ENCODE results near the gene NTRK1.

Gene NTRK1

GRCh38 chr1:156889802-156890580, 29.3 kb downstream of the NTRK1 start:
- no peak overlapping the region for H3K27ac ChIP-seq
- CTCF ChIA-PET, result interaction anchor here (0.5 to 9.3 kb wide), 27 partner anchors 8 to 434 kb away, joined by 3 to 77 read pairs (median 4); partner anchors contain the start of genes METTL25B and NTRK1
- POLR2A ChIA-PET (ENCODE audit: low non-redundant PET), result no interaction called here
- peak; percentile 60 for DNase-seq (ENCODE audit: low spot score)
- peak; percentile 88 for TF ChIP-seq CTCF (conservative IDR thresholded peaks at IDR 0.05; ENCODE audit: low read depth)

- peak; percentile 83 for DNase-seq (ENCODE audit: low spot score)
Measured at GRCh38 chr1:156892190-156893047, 31.8 kb downstream of the NTRK1 start.

GRCh38 chr1:156893048-156893953, 32.6 kb downstream of the NTRK1 start, which contains the start of gene PEAR1:
Gene PEAR1 (plus strand): TSS chr1:156893718. CDS start chr1:156903927, 10,209 bp downstream.
- ChIA-PET CTCF (interaction anchor here (0.6 to 9.3 kb wide), 3 partner anchors 34 to 201 kb away, joined by 3 to 77 read pairs (median 4); no protein-coding TSS in a partner anchor), POLR2A (ENCODE audit: low non-redundant PET) (no interaction called here)
- no peak for DNase-seq (ENCODE audit: low spot score)
- H3K27ac ChIP-seq, result peak within 1 kb of the TSS; percentile 99
- no peak for TF ChIP-seq CTCF (conservative IDR thresholded peaks at IDR 0.05; ENCODE audit: low read depth)

More at GRCh38 chr1:156892190-156893047, 31.8 kb downstream of the NTRK1 start:
- peak; percentile 92 for TF ChIP-seq CTCF (conservative IDR thresholded peaks at IDR 0.05; ENCODE audit: low read depth)
- H3K27ac ChIP-seq, result peak overlapping the region; percentile 99
- CTCF ChIA-PET, result interaction anchor here (0.6 to 9.3 kb wide), 11 partner anchors 12 to 200 kb away, joined by 3 to 77 read pairs (median 3); no protein-coding TSS in a partner anchor
- POLR2A ChIA-PET (ENCODE audit: low non-redundant PET), result no interaction called here

- no peak for TF ChIP-seq CTCF (conservative IDR thresholded peaks at IDR 0.05; ENCODE audit: low read depth)
- DNase-seq (ENCODE audit: low spot score), result no peak
- ChIA-PET CTCF (interaction anchor here (9.3 kb wide), 1 partner anchor 33 kb away, joined by 77 read pairs; no protein-coding TSS in a partner anchor), POLR2A (ENCODE audit: low non-redundant PET) (no interaction called here)
- peak overlapping the region; percentile 99 for H3K27ac ChIP-seq
Measured at GRCh38 chr1:156894001-156894400, 33.3 kb downstream of the NTRK1 start.

GRCh38 chr1:156894711-156895454, 34.2 kb downstream of the NTRK1 start:
- ChIA-PET CTCF (interaction anchor here (9.3 kb wide), 1 partner anchor 32 kb away, joined by 77 read pairs; no protein-coding TSS in a partner anchor), POLR2A (ENCODE audit: low non-redundant PET) (no interaction called here)
- H3K27ac ChIP-seq, result peak overlapping the region; percentile 99
- no peak for TF ChIP-seq CTCF (conservative IDR thresholded peaks at IDR 0.05; ENCODE audit: low read depth)
- DNase-seq (ENCODE audit: low spot score), result no peak
